Hypothalamus (tissue), 51 donors: ENCODE results near the gene NUP54.

Source experiments
- DNase-seq, 51 donors: peaks; one replicate each; lab custom pipeline; 2025; lab: John Stamatoyannopoulos, UW

NUP54 gene

DNA sequence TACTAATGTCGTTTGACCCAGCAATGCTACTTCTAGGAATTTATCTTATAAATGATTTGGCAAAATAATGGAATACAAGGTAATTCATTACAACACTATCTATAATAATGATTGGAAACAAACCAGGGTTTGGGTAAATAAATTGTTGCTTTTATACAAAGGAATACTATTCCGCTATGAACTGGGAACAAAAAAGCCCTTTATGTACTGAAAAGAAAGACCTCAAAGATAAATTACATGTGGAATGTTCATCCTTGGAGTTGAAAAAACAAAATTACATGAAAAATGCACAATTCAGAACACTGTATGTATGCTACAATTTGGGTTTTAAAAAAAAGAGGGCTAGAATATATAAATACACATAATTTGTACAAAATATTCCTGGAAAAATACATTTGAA lies 5.2 kb upstream of the NUP54 start:
- DNase-seq, result no peak

DNA sequence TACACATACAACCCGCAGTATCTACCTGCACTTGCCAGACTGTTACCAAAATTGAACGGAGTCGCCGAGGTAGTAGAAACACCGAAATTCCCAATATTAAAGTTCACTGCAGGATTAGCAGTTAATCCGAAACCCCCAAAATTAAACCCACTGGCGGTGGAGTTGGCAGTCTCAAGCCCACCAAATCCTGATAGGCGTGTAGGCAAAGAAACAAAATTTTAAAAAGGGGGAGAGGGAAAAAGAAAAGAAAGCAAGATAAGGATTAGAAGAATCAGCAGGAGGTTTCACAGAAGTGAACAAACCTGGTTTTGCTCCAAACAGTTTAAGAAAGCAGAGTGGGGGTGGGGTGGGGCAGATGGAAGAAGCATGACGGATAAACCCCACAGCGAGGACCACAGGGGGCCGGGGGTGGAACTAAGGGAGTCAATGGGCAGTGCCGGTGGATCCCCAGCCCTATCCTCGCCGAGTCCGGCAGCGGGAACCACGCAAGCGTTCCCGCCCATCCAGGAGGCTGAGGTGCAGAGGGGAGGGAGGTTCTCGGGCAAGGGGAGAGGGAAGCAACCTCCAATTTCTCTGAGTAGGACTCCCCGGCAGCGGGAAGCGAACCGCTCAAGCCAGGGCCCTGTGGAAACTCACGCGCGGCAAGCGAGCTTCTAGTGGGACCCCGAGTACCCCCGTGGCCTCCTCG lies 599 bp downstream of the NUP54 start:
- peak in 24 of 51 donors; percentile 7 to 72 (median 31) for DNase-seq

DNA sequence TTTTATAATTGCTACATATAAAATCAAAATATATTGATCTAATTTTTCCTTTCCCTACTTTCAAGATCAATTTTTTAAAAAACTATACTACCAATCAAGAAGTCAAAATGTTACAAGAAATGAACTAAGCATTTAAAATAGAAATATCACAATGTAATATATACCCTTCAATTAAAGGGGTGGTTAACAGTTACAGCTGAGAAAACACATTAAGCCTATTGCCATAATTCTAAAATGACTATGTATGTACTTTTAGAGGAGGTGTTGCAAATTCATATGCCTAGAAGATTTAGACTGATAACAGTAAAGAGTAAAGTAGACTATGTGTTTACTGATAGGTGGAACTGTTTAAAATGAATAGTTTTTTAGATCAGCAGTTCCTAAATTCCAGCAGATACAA lies 3.7 kb downstream of the NUP54 start:
- DNase-seq, result no peak

DNA sequence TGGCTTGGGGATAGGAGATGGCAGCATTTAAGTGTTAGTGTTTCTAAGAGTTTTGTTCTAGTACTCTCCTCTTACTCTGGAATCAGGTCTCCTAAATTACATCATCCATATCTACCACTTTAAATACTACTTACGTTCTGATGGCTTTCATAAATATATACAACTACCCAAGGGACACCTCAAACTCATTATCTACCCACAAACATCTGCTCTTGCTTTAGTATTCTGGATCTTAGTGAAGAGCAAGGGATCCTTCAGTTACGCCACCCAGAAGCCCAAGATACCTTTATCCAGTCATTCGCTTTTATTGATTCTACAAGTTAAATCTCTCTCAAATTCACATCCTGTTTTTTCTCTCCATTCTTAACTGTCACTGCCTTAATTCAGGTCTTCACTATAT lies 7.0 kb downstream of the NUP54 start:
- no peak for DNase-seq

DNA sequence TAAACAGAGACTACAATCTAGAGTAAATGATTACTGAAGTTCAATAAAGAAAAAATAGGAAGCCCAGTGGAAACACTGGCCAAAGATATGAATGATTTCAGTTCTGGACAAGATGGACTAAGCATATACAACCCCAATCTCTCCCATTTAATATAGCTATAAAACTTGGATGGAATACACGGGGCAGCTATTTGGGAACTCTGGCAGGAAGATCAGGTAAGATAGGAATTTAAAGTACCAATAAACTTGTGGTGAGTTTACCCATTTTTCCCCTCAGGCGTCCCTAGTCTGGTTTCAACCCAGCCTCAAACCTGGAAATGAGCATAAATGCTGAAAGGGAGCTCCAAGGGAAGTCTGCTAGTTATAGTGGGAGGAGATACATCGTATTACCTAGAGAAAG lies 20.4 kb downstream of the NUP54 start:
- DNase-seq, result no peak

DNA sequence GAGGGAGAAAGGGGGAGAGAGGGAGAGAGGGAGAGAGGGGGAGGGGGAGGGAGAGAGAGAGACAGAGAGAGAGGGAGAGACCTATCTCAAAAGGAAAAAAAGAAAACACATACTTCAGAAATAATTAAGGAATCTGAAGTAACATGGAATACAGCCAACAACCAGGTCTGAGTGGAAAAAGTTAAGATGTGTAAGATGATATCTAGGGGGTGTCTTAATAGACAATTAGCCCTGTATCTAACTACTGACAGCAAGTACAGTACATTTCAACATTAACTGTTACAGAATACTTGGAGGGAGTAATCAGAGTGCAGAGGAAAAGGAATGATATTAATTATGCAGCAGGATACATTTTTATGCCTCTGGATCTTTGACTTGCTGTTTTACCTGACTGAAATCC lies 22.4 kb downstream of the NUP54 start:
- no peak for DNase-seq

DNA sequence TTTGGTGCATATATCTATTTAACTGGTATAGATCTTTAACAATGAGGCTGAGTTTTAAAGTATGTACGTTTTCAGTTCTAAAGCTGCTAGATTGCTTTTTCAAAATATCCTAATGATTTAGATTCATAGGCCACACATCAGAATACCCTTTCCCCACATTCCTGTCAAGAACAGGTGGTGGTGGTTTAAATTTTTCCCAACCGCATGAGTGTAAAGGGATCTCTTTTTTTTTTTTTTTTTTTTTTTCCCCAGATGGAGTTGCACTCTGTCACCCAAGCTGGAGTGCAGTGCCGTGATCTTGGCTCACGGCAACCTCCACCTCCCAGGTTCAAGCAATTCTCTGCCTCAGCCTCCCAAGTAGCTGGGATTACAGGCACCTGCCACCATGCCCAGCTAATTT lies 28.0 kb downstream of the NUP54 start:
- no peak for DNase-seq

DNA sequence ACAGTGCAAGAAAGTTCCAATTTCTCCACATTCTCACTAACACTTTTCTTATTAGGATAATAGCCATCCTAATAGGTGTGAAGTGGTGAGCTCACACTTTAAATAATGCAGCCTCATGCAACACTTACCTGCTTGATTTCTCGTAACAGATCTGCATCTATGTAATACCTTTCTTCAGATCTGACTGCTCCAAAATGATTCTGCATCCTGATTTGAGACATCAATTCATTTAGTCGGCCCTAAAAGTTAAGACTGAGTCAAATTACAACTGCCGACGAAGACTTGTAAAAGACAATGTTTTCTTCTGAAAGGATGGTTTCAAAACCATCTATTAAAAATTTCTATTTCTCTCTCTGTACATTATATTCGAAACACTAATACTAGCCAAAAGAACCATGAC lies 30.7 kb downstream of the NUP54 start:
- no peak for DNase-seq

DNA sequence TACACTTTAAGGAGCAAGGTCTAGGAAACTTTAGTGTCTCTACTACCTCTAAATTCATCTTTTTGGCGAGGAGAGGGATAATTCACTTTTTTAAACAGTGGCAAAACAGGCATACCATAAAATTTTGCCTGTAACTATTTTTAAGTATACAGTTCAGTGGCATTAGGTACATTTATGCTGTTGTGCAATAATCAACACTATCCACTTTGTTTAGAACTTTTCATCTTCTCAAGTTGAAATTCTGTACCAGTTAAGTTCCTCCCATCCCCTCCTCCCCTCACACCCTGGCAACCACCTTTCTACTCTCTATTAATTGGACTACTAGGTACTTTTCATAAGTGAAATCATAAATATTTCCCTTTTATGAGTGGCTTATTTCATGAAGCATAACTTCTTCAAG lies 31.4 kb downstream of the NUP54 start:
- DNase-seq, result no peak

DNA sequence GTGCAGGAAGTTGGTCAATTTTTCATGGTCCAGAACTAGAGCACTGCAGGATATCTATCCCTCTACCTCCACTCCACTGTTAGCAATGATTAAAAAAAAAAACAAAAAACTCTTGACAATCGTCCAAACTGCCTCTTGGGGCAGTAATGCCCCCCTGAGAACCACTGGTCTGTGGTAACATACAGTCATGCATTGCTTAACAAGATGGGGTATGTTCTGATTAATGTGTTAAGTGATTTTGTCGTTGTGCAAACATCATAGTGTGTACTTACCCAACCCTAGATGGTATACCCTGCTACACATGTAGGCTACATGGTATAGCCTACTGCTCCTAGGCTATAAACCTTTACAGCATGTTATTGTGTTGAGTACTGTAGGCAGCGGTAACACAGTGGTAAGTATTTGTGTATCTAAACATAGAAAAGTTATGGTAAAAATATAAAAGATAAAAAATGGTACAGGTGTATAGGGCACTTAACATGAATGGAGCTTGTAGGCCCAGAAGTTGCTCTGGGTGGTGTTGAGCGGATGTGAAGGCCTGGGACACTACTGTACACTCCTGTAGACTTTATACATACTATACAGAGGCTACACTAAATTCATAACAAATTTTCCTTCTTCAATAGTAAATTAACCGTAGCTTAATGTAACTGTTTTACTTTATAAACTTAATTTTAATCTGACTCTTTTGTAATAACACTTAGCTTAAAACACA lies 39.6 kb downstream of the NUP54 start:
- DNase-seq, result no peak

DNA sequence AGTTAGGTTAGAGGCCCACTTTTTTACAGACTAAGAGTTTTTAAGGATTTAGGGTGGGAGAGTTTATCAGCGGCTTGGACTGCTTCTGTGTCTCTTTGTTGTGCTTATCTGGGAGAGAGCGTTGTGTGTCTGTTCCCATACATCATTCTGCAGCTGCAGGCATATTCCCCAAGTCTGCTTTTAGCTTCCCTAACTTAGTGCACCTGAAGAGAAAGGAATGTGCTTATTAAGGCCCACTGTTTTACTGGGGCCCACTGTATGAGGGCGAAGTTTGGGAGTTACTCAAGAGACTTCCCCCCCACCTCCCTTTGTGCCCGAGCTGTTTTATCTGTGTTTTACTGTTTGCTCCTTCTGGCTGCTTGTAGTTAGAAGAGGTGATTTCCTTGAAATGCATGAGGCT lies 41.8 kb downstream of the NUP54 start:
- DNase-seq, result no peak

DNA sequence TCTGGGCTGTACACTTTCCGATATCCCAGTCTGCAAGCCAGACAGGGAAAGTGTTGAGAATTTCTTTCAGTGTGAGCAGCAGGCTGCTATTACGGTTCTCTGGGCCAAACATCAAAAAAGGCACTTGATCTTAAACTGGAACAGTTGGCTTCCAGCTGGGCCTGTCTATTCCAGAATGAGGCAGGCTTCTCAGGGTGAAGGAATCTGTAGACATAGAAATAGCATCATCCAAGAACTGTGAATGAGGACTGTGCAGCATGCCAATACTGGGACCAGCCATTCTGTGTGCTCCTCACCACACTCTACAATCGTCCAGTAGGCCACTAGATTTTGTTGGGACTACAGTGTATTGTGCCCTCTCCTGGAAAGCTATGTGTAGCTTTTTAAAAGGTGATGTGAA lies 42.5 kb downstream of the NUP54 start:
- peak in 15 of 51 donors; percentile 0 to 26 (median 15) for DNase-seq

DNA sequence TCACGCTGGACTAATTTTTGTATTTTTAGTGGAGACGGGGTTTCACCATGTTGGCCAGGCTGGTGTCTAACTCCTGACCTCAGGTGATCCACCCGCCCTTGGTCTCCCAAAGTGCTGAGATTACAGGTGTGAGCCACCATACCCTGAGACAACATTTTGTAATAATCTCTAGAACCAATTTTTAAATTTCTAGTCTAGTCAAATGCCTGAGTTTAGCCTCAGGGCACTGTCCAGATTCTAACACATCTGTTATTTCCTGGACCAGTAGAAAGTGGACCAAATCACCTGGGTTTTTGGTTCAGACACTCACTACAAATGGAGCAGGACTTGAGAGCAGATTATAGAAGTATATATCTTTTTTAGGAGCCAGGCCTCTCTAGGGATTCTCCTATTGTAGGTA lies 52.1 kb downstream of the NUP54 start:
- no peak for DNase-seq

DNA sequence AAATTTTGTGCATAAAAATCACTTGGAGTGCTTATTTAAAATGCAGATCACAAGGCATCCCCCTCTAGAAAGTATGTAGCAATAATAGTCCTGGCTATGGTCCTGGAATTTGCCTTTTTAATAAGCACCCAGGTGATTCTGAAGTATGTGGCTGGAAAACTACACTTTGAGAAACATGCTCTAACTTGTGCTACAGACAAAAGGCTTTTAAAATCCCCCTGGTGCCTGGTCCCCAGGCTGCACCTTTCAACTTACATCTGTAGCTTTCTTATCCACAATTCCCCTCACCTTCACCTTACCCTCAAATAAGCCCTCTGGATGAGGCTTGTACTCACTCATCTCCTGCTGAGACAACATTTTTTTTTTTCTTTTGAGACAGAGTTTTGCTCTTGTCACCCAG lies 52.6 kb downstream of the NUP54 start:
- DNase-seq, result no peak

DNA sequence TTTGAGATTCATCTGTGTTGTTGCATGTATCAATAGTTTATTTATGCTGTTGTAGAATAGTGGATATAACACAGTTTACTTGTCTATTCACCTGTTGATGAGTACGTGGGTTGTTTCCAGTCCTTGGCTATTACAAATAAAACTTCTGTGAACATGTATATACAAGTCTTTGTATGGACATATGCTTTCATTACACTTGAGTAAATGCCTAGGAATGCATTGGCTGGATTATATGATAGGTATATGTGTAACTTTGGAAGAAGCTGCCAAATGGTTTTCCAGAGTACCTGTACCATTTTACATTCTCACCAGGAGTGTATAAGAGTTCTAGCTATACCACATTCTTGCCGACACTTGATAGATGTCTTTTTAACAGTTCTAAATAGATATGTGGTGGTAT lies 57.1 kb downstream of the NUP54 start:
- no peak for DNase-seq

DNA sequence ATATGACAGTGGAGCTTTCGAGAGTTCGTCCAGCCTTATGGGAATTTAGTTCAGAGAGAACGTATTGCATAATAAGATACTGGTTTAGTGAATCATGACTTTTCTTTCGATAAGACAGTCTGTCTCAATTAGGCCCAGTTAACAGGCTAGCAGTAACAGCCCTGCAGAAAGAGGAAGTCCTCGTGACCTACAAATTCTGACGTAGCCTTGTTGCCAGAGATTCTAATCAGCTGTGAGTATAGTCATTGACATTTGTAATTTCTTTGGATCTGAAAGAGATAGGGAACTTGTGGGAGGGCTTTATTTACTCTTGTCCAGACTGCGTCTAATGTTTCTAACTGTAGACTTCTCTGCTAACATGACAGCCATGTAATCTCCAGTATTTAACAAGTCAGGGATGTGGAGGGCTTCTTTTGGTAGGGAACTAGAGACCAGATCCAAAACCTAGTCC lies 57.9 kb downstream of the NUP54 start:
- DNase-seq, result peak in 7 of 51 donors; percentile 1 to 7 (median 3)

DNA sequence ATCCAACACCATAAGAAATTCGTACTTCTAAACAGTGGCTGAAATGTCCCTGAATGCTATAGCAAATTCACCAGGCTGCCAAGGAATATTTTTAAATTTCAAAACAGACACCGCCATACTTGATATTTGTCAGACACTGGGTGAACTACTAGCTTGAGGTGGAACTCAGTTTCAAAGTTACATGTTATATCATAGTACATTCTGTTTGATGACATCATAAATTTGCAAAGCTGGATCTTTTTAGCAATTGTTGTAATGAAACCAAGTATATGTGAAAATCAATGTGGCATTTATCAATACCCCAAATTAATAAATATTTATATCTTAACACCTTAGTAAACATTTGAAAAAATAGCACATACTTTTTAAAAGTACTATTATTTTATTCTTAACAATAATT lies 59.5 kb downstream of the NUP54 start:
- no peak for DNase-seq

DNA sequence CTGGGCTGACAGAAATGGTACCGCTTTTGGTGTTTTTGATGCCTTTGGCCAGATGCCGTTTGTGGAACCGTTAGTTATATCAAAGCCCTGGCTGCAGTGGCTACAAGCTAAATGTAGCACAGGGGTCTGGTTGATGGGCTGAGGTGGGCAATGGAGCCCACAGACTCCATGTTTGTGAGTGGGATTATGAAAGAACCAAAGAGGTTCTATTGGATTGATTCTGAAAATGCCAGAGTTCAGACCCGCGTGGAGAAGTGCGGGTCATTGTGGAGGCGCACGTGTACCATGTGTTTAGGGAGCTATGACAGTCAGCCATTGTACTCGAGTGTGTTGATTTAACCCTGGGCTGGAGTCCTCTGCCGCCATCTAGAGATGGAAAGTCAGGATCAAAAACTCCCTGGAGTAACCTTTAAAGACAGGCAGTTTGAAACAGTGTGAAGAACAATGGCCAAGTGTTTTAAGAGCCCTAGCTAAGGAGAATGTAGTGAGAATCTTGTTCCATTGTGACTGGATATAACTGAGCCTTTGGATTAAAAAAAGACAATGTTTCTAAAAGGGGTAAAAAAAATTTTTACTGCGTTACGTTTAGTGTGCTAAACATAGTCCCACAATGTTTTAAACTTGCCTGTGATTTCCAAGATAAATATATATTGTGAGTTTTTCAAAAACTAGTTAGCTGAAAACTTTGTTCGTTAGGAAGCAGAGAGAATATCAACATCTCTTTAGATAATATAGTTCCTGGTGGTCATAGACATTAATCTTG lies 61.0 kb downstream of the NUP54 start:
- peak in 44 of 51 donors; percentile 3 to 88 (median 42) for DNase-seq

DNA sequence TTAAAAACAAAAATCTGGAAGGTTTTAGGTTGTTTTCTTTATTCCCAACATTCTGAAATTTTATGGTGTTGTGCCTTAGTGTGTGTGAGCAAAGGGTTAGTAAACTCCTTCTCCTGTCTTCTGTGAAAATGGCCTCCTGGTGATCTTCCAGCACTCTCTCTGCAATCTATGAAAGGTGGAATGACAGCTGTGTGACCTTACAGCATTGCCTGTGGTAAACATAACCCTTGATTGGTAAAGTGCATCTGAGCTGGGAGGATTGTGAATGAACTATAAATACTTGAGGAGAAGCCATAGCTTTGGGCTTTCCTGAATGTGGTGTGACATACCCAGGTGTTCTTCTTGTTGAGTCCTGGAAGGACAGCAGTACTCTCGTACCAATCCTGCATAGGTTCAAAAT lies 63.7 kb downstream of the NUP54 start:
- DNase-seq, result no peak

DNA sequence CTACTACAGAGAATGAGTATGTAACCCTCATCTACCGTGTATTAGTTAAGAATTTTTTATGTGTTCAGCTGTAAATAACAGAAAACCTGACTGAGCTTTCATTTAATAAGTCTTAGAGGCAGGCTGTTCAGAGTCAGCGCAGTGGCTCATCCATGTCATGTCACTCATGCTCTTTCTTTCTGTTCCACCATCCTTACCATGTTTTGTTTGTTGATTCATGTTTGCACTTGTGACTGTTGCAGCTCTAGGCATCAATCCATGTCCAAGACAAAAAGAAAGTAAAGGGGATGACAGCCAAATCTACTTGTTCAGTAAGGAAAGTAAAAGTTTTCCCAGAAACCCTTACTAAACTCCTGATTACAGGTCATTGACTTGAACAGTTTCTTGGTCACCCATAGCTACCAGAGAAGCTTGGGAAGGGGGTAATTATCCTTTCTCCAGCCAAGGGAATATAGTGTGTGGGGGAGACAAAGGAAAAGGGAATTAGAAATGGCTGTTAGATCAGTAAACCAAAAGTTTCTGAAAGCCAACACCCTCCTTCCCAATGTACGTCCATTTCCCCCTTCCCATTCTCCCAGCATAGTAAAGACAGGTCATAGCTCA lies 64.7 kb downstream of the NUP54 start:
- no peak for DNase-seq

DNA sequence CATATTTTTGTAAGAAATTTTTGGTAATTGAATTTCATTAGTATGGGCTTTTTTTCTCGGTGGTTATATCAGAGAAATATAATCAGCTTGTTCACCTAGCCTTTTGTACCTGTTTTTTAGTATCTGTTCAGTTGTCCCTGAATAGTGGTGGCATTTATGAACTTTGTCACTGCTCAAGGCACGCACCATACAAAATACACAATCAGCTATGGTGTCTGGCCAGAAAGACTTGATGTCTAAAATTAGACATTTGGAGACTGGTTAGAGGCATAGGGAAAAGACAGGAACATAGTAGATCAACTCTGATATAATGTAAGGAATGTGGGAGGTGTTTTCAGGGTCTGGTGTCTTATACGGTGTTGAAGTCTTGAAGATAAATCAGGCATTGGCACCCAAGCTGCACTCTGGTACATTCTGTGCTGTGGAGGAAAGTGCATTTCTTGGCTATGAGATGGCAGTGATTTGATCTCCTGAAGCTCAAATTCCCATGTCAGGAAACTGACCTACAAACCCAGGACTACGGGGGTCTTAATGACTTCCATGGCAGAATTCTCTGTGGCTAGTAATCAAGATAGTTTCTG lies 70.1 kb downstream of the NUP54 start:
- no peak for DNase-seq
